Psoas muscle (tissue), 8 donors: ENCODE data around the gene FEM1C. TPM values are rescaled to one million over a fixed set of nuclear protein-coding genes. Genes with fewer than 3 reads are reported as not detected.
A peak's percentile ranks its signal among the peaks of the same experiment; 100 is the strongest.

Experiments used
- ATAC-seq, 4 donors: fragments of 200-7000 bp; cut with Tn5 transposase; one replicate each; pipeline ENCODE4 v1.9.1; 2020; ENCODE audit warnings: moderate library complexity in 3 of 4, mild to moderate bottlenecking in 2 of 4
- DNase-seq, 2 donors: peaks; one replicate each; pipeline ENCODE4 v3.0.0-alpha.2; 2020
- H3K27ac ChIP-seq: fragments of 200-600 bp; one replicate; pipeline ENCODE4 v1.8.0; 2022
- H3K27me3 ChIP-seq, 3 donors: fragments of 200-600 bp in 1 of 3; one replicate each; pipeline versions ENCODE4 v1.6.1 to v1.8.0; 2013 to 2022; ENCODE audit warnings: low read length in 2 of 3, mild to moderate bottlenecking in 2 of 3, moderate library complexity in 1 of 3; ENCODE audit not compliant: insufficient read depth in 3 of 3
- H3K36me3 ChIP-seq, 2 donors: fragments of 200-600 bp in 1 of 2; one replicate each; pipeline versions ENCODE4 v1.6.1 to v1.8.0; 2013 to 2022; ENCODE audit warnings: low read depth in 1 of 2, mild to moderate bottlenecking in 1 of 2, moderate library complexity in 1 of 2; ENCODE audit not compliant: insufficient read depth in 1 of 2
- H3K4me1 ChIP-seq: fragments of 200-600 bp; one replicate; pipeline ENCODE4 v1.8.0; 2022
- H3K4me3 ChIP-seq: fragments of 200-600 bp; one replicate; pipeline ENCODE4 v1.8.0; 2022; ENCODE audit warnings: mild to moderate bottlenecking
- H3K9me3 ChIP-seq: fragments of 200-600 bp; one replicate; pipeline ENCODE4 v1.8.0; 2022
- WGBS, 3 donors: extraction: QIAGEN DNeasy Blood & Tissue Kit; methylation state at CpG; one replicate each; pipeline versions ENCODE4 v1.1.6 to v1.1.7; 2013; 5-methylcytosine and 5-hydroxymethylcytosine counted together
- intact Hi-C, 2 donors: fragments of 100-400 bp; cut with DNase I; formaldehyde crosslinking; loops; one replicate each; pipeline versions ENCODE4 v1.11.0 to v1.14.2; 2022
- polyA plus RNA-seq, 3 donors: library from polyadenylated mRNA; stranded (reverse); fragments of 200-250 nt; gene quantifications; one replicate each; pipeline ENCODE4 v1.2.3, GENCODE V29; 2013
- total RNA-seq, 4 donors: library from RNA; stranded (reverse); fragmentation: NEBNext Ultra II Directional in 2 of 4; extraction: Animal tissue kit (Norgen Biotek cat#: 25700) in 2 of 4; gene quantifications; one replicate each; pipeline versions ENCODE4 v1.2.1 to v1.2.4, GENCODE V29; 2021 to 2023
- TF ChIP-seq, protein P1 (sequence below): fragments of 200-600 bp; IDR thresholded peaks from one replicate; pipeline ENCODE4 v1.8.0; 2022; ENCODE audit warnings: antibody characterized with exemption
- donor health status: healthy with polysubstance abuse.
- donor health status: DM: no; HTN: no; CAD: no; lungs with moderate emphysema.
- donor health status: Bipolar disorder and iron deficiency.
- donor health status: healthy.
- donor health status: DM: yes; HTN: yes; CAD: no.
- donor health status: DM: no; HTN: no; CAD: no.
- donor health status: DM: no; HTN: no; CAD: no.
- donor health status: DM: yes; HTN: yes; CAD: no.

The FEM1C gene
- total and polyA plus RNA-seq, 7 donors: 9.1 to 44.5 (median 26.0) TPM

DNA sequence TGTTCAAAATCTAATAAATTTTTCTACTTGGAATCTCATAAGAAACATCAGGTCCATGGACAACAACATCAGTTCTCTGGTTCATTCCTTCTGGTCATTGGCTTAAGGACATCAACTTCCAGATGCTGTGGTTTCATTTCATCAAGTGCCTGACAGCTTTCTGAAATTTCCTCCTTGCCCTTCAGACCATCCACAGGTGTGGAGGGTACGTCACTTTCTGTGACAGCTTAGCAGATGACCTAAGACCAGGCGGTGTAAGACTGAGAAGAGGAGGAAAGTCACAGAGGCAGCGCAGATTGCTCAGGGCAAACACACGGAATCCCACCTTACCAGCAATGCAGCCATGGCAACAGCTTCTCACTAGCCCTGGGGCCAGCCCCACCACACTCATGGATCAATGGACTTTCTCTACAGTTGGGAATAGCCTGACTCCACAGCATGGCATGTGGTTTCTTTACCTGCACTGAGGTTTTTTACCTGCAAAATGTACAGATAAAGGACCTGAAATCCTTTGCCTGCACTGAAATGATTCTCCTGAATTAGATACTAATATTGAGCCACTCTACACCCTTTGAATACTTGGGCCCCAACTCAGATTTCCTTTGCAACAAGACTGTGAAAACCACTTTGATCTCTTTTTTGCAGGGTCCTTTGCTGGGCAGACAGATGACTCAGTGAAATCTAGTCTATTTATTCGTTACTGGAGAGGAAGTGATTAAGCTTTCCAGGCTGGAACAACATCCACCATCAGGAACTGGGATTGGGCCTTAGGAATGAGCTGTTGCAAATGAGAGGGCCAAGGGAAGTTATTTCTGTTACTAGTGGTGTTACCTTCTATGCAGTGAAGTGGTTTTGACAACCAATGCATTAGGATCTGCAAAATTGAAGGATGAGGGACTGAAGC lies 30.8 kb upstream of the FEM1C start:
- intact Hi-C loops: no loop called here
- 71 to 89% (median 82%) methylated on average over 5 of the region's 5 CpGs for WGBS, 3 donors
- peaks cover under 1 to 3% of the 10 kb centered on the region in 2 donors for H3K36me3 ChIP-seq
- TF ChIP-seq, protein P1, sequence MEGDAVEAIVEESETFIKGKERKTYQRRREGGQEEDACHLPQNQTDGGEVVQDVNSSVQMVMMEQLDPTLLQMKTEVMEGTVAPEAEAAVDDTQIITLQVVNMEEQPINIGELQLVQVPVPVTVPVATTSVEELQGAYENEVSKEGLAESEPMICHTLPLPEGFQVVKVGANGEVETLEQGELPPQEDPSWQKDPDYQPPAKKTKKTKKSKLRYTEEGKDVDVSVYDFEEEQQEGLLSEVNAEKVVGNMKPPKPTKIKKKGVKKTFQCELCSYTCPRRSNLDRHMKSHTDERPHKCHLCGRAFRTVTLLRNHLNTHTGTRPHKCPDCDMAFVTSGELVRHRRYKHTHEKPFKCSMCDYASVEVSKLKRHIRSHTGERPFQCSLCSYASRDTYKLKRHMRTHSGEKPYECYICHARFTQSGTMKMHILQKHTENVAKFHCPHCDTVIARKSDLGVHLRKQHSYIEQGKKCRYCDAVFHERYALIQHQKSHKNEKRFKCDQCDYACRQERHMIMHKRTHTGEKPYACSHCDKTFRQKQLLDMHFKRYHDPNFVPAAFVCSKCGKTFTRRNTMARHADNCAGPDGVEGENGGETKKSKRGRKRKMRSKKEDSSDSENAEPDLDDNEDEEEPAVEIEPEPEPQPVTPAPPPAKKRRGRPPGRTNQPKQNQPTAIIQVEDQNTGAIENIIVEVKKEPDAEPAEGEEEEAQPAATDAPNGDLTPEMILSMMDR: no peak
- no peak overlapping the region for H3K27ac ChIP-seq
- no peaks in the 10 kb centered on the region for H3K9me3 ChIP-seq
- DNase-seq (no peak), ATAC-seq (no peak)
- no peak overlapping the region for H3K4me3 ChIP-seq
- H3K4me1 ChIP-seq: peaks cover 13% of the 10 kb centered on the region
- no peaks in the 10 kb centered on the region for H3K27me3 ChIP-seq

DNA sequence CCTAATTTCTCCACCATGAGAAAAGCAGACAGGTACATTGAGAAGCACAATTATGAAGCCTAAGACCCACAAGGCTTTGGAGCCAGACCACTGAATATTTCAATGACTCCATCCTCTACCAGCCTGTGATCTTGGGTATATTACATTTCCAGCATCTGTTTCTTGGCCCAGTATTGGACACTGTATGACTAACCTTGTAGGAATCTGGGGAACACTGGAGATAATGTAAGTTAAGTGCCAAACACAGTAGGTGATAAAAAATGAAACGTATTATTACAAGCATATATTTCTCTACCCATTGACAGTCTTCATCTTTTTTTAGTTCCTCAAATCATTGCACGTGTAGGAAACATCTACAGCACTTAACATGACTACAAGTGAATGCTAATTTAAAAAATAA lies 28.6 kb upstream of the FEM1C start:
- Histone ChIP-seq H3K9me3 (no peaks in the 10 kb centered on the region), H3K27ac (no peak overlapping the region), H3K27me3 (no peaks in the 10 kb centered on the region), H3K4me3 (no peak overlapping the region), H3K36me3 (peaks cover 0 to 3% of the 10 kb centered on the region in 2 donors), H3K4me1 (peaks cover 27% of the 10 kb centered on the region)
- DNase-seq (no peak), ATAC-seq (peak in 2 of 4 donors; percentile 43 to 63)
- 38 to 51% (median 41%) methylated on average over 2 of the region's 2 CpGs for WGBS, 3 donors
- intact Hi-C loops: no loop called here
- TF ChIP-seq, protein P1: no peak

DNA sequence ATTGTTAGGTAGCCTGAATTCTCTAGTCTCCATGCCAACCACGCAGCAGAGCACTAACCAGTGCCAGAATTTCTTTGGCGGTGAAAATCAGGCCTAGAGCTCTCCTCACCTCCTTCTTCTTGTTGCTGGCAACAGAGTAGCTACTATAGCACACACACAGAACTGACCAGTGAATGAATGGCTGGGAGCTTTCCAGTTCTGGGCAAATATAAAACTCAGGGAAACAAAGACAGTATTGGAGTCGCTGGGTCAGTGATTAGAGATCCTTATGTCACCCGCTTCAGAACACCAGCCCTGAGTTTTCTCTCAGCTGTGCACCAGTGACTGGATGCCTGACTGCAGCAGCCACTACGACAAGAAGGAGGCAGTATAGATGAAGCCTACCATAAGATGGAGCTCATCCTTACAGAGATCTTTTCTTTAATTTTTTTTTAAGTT lies 26.9 kb upstream of the FEM1C start:
- Histone ChIP-seq H3K27ac (no peak overlapping the region), H3K4me1 (peaks cover 27% of the 10 kb centered on the region), H3K27me3 (no peaks in the 10 kb centered on the region), H3K9me3 (no peaks in the 10 kb centered on the region), H3K36me3 (no peaks in the 10 kb centered on the region), H3K4me3 (no peak overlapping the region)
- TF ChIP-seq, protein P1: no peak
- 40 to 52% (median 46%) methylated on average over 5 of the region's 5 CpGs for WGBS, 3 donors
- intact Hi-C loops: no loop called here
- DNase-seq (no peak), ATAC-seq (peak in 1 of 4 donors; percentile 36)

DNA sequence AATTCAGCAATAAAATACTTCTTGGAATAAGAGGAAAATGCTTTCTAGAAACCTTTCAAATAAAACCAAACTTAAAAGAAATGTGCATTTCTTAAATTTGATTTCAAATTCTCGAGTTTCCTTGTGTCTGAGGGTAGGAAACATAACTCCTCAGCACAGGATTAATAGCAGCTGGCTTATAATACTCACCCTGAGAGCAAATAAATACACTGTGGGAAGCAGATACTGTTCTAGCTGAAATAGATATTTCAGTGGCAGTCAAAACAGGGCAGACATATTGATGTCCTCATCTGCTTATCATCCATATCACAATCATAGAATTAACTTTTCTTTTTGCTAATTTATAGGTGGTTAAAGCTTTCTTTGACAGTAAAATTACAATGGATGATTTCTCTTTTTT lies 24.1 kb upstream of the FEM1C start:
- ATAC-seq: peak in 2 of 4 donors; percentile 53 to 73
- no peak for DNase-seq
- Histone ChIP-seq H3K9me3 (no peaks in the 10 kb centered on the region), H3K27me3 (no peaks in the 10 kb centered on the region), H3K4me1 (peaks cover 20% of the 10 kb centered on the region), H3K36me3 (no peaks in the 10 kb centered on the region), H3K4me3 (no peak overlapping the region), H3K27ac (peak overlapping the region; percentile 7)
- 21 to 25% (median 24%) methylated on average over 1 of the region's 1 CpG for WGBS, 3 donors
- TF ChIP-seq, protein P1: no peak
- intact Hi-C loops: no loop called here
